Fibroblast of skin of left biceps (primary cell): ENCODE measurements around the gene LIAS.
"Not testable (repeated sequence)": the region's sequence is repeated elsewhere in the genome, so short reads cannot be mapped to it uniquely, and the experiment has no call there.

Experiments used
- DNase-seq, 2 experiments: peaks; one replicate each; pipeline ENCODE4 v3.0.0-alpha.2; 2013; ENCODE audit warnings: low read depth in 2 of 2

LIAS gene

GRCh38 chr4:39452860-39453587 lies 5.8 kb upstream of the LIAS start:
- DNase-seq, result no peak

- DNase-seq, result no peak
These were observed 5.1 kb upstream of the LIAS start for GRCh38 chr4:39453738-39454137.

GRCh38 chr4:39455486-39455885 lies 3.4 kb upstream of the LIAS start:
- no peak for DNase-seq

- no peak for DNase-seq
These were observed 1.7 kb upstream of the LIAS start for GRCh38 chr4:39456946-39457763.

- not testable (repeated sequence) for DNase-seq
These were observed 723 bp upstream of the LIAS start for GRCh38 chr4:39458161-39458504.

- DNase-seq, result peak; percentile 58 to 59
These were observed 6.1 kb downstream of the LIAS start for GRCh38 chr4:39464886-39465501.

- DNase-seq, result no peak
These were observed 7.9 kb downstream of the LIAS start for GRCh38 chr4:39466747-39467146.

- DNase-seq, result no peak
These were observed 8.6 kb downstream of the LIAS start for GRCh38 chr4:39467464-39467863.

GRCh38 chr4:39469429-39470077 lies 10.7 kb downstream of the LIAS start:
- peak; percentile 61 to 64 for DNase-seq

- DNase-seq, result no peak
These were observed 11.5 kb downstream of the LIAS start for GRCh38 chr4:39470402-39470801.

- no peak for DNase-seq
These were observed 13.5 kb downstream of the LIAS start for GRCh38 chr4:39472396-39472795.

GRCh38 chr4:39476187-39476895 lies 17.5 kb downstream of the LIAS start:
- no peak for DNase-seq

GRCh38 chr4:39480251-39480650 lies 21.4 kb downstream of the LIAS start:
- no peak for DNase-seq

GRCh38 chr4:39480902-39481695 lies 22.2 kb downstream of the LIAS start:
- no peak for DNase-seq

GRCh38 chr4:39484582-39485272 lies 25.9 kb downstream of the LIAS start:
- no peak for DNase-seq

GRCh38 chr4:39486221-39486804 lies 27.5 kb downstream of the LIAS start:
- no peak for DNase-seq

- DNase-seq, result no peak
These were observed 31.5 kb downstream of the LIAS start for GRCh38 chr4:39490322-39490721.

GRCh38 chr4:39494354-39494753 lies 35.5 kb downstream of the LIAS start:
- DNase-seq, result no peak

GRCh38 chr4:39495446-39496213 lies 36.8 kb downstream of the LIAS start:
- no peak for DNase-seq
